ENCODE measurements around the gene OBP2A.

DNA sequence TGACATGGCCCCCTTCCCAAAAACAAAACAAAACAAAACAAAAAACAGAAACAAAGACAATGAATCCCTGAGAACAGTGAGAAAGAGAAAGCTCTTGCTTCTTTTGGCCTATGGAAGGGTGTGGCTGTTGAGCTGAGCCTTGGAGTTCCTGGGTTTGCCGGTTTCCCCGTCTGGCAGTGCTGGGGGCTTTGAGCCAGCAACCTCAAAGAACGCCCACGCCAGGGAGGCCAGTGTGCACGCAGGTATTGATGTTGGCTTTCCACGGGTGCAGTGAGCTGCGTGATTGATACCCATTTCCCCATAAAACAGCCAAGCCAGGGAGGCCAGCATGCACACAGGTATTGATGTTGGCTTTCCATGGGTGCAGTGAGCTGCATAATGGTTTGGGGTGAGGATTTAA lies 33.0 kb upstream of the OBP2A start:
- no peak for TF ChIP-seq POLR2A (IDR thresholded peaks at IDR 0.05; ENCODE audit: low read length)
- no peak for TF ChIP-seq GATA1 (IDR thresholded peaks at IDR 0.05; ENCODE audit: low read depth, low read length)

Data from erythroblast (primary cell).